Fibroblast of the aortic adventitia (primary cell): ENCODE data around the gene EFNA5. TPM values are rescaled to one million over a fixed set of nuclear protein-coding genes. Genes with fewer than 3 reads are reported as not detected.

Experiments used
- DNase-seq: peaks from one replicate; pipeline ENCODE4 v3.0.0-alpha.2; 2010; ENCODE audit warnings: low read depth
- H3K4me3 ChIP-seq: 2 replicates; pipeline ENCODE4 v1.5.1; 2011; ENCODE audit warnings: low read depth, mild to moderate bottlenecking, control low read depth, low read length, moderate library complexity
- total RNA-seq: library from RNA; depleted of rRNA; stranded (reverse); fragments of >200 nt; gene quantifications from 2 replicates; pipeline ENCODE4 v1.2.3, GENCODE V29; 2012; ENCODE audit warnings: low replicate concordance
- TF ChIP-seq, protein P1 (sequence below): IDR thresholded peaks from 2 replicates; pipeline ENCODE4 v1.5.1; 2011; ENCODE audit warnings: mild to moderate bottlenecking, low read length, control low read depth, inconsistent platforms; ENCODE audit not compliant: insufficient read depth

Gene EFNA5
- total RNA-seq, 1 donor: 33.1 TPM

DNA sequence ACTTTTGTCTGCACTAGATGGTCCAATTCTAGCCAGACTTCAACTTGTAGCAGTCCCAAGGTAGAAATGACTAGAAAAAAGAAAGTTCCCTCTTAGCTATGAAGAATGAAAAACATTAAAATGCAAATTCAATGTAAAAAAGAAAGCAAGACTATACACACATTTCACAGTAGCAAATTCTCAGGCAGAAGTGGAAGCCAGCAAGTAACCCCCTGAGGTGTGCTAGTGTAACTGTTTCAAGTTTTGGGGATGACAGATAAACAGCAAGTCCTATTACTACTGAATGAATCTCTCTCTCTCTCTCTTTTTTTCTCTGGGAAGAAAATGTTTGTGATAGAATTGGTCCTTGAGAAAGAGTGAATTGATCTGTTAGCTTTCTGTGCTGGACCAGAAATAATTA, 185.6 kb downstream of the EFNA5 start:
- DNase-seq: no peak
- TF ChIP-seq, protein P1, sequence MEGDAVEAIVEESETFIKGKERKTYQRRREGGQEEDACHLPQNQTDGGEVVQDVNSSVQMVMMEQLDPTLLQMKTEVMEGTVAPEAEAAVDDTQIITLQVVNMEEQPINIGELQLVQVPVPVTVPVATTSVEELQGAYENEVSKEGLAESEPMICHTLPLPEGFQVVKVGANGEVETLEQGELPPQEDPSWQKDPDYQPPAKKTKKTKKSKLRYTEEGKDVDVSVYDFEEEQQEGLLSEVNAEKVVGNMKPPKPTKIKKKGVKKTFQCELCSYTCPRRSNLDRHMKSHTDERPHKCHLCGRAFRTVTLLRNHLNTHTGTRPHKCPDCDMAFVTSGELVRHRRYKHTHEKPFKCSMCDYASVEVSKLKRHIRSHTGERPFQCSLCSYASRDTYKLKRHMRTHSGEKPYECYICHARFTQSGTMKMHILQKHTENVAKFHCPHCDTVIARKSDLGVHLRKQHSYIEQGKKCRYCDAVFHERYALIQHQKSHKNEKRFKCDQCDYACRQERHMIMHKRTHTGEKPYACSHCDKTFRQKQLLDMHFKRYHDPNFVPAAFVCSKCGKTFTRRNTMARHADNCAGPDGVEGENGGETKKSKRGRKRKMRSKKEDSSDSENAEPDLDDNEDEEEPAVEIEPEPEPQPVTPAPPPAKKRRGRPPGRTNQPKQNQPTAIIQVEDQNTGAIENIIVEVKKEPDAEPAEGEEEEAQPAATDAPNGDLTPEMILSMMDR: no peak
- H3K4me3 ChIP-seq: no peak overlapping the region

DNA sequence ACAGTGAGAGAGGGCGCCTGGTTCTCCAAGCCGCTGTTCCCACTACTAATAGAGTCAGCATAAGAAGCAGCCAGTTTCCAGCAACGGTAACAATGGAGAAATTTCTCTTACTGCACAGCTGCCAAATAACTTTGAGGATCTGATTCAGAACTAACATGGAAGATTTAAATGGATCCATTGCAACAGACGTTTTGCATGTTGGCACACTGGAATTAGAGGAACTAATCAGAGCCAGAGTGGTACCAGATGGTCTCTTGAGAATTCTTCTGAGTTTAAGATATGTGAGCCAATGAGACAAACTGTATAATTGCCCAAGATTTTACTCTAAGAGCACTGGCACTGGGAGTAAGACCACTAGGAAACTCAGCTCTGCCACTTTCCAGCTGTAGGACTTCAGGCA, 186.5 kb downstream of the EFNA5 start:
- TF ChIP-seq, protein P1: no peak
- no peak overlapping the region for H3K4me3 ChIP-seq
- DNase-seq: peak; percentile 55

DNA sequence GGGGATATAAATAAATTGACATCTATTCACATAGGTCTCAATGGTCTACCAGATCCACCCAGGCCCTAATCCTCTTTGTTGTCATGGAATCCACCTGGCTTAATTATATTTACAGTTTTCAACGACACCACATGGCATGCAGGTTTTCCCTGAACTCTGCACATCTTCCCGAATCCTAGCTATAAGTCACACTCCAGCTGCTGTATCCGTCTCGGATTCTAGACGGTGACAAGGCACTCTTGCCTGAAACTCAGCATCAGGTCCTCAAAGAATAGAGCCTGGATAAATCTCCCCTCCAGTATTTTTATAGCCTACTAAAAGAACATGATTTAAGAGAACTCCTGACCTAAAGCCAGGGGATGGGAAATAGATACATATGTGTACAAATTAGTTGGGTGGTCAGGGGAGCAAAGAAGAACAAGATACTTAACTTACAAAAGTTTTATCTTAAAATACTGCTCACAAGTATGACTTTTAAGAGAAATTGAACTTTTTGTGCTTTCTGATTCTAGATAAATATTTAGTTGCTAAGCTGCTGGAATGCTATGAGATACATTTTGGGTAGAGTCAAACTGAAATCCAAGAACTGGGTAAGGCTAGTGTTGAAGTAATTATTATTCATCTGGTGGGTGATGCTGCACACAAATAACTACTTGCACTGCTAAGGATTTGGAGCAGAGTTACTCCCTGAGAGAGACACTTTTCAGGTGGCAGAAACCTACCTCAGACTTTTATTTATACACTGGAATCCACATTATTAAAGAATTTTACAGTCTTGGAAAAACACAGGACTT, 187.3 kb downstream of the EFNA5 start:
- no peak overlapping the region for H3K4me3 ChIP-seq
- DNase-seq: no peak
- TF ChIP-seq, protein P1: no peak

DNA sequence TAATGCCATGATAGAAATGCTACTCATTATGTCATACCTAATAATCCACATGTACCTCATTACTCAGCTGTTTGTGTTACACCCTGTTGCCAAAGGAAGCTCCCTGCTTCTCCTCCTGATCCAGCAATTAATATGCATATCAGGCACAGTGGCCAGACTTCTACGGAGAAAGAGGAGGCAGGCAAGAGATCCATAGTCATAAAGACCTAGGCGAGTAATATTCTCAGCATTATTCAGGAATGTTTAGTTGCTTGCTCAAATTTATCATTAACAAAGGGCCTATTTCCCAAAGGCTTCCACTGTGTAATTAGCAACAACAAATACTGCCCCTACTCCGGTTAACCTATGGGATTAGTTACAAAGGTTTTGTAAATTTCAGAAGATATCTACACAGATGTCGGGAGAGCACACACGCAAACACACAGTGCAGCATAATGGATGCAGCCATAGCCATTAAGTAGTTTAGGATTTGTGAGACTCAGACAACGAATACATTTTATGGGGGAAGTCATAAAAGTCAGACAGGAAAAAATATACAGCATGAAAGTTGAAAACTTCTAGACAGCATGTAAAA, 192.6 kb downstream of the EFNA5 start:
- no peak overlapping the region for H3K4me3 ChIP-seq
- TF ChIP-seq, protein P1: no peak
- DNase-seq: no peak

DNA sequence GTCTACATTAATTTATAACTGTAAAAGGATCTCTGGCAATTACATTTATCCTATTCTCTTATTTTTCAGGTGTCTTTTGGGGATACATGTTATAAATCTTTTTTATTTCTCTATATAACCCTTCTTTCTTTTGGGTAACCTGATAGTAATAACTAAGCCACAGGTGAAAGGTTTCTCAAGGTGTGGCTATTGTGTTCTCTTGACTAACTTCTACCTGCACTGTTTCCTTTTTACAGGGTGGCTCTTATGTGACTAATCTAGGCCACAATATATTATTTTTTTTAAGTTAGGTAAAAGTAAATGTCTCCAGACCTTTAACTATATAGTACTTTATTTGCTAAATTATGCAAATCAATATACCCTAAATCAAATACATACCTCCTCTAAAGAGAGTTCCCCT, 193.2 kb downstream of the EFNA5 start:
- DNase-seq: no peak
- H3K4me3 ChIP-seq: no peak overlapping the region
- TF ChIP-seq, protein P1: no peak

DNA sequence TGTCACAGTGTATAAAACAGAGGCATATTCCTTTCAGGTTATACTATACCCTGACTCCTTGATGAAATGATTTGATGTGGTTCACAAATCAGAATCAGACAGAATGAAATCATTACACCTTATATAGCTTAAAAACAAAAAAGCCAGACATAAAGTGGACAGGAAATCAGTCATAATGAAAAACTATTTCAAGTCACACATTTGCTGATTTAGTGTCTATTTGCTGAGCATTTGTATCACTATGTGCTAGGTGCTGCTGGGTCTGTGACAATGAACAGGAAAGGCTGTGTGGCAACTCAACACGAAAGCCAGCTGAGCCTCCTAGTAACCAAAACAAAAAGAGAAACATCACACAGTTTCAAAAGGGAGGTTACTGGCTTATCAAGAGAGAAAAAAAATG, 194.0 kb downstream of the EFNA5 start:
- H3K4me3 ChIP-seq: no peak overlapping the region
- DNase-seq: peak; percentile 27
- TF ChIP-seq, protein P1: no peak
